ENCODE data around the gene PKNOX2.

PKNOX2 gene

GRCh38 chr11:125367710-125368109 is 203.2 kb downstream of the PKNOX2 start:
- TF ChIP-seq POLR2AphosphoS5 (IDR thresholded peaks at IDR 0.05; ENCODE audit: low read depth, low read length) (no peak), POLR2A (IDR thresholded peaks at IDR 0.05; ENCODE audit: low read depth, low read length) (no peak), TAF1 (IDR thresholded peaks at IDR 0.05; ENCODE audit: borderline replicate concordance, low read depth, low read length) (no peak)
- FAIRE-seq (no peak), DNase-seq (ENCODE audit: insufficient read length) (no peak)

- TF ChIP-seq TAF1 (IDR thresholded peaks at IDR 0.05; ENCODE audit: borderline replicate concordance, low read depth, low read length), result no peak
- no peak for TF ChIP-seq POLR2A (IDR thresholded peaks at IDR 0.05; ENCODE audit: low read depth, low read length)
- no peak for TF ChIP-seq POLR2AphosphoS5 (IDR thresholded peaks at IDR 0.05; ENCODE audit: low read depth, low read length)
- DNase-seq (ENCODE audit: insufficient read length) (no peak), FAIRE-seq (no peak)
Observed at GRCh38 chr11:125368757-125369156, 204.2 kb downstream of the PKNOX2 start.

GRCh38 chr11:125369808-125370207 is 205.3 kb downstream of the PKNOX2 start:
- FAIRE-seq, result no peak
- TF ChIP-seq TAF1 (IDR thresholded peaks at IDR 0.05; ENCODE audit: borderline replicate concordance, low read depth, low read length) (no peak), POLR2AphosphoS5 (IDR thresholded peaks at IDR 0.05; ENCODE audit: low read depth, low read length) (no peak), POLR2A (IDR thresholded peaks at IDR 0.05; ENCODE audit: low read depth, low read length) (no peak)
- DNase-seq (ENCODE audit: insufficient read length), result no peak

- TF ChIP-seq TAF1 (IDR thresholded peaks at IDR 0.05; ENCODE audit: borderline replicate concordance, low read depth, low read length) (no peak), POLR2AphosphoS5 (IDR thresholded peaks at IDR 0.05; ENCODE audit: low read depth, low read length) (no peak), POLR2A (IDR thresholded peaks at IDR 0.05; ENCODE audit: low read depth, low read length) (no peak)
- no peak for FAIRE-seq
- DNase-seq (ENCODE audit: insufficient read length), result no peak
Observed at GRCh38 chr11:125370561-125371389, 206.2 kb downstream of the PKNOX2 start.

GRCh38 chr11:125371431-125371935 is 206.9 kb downstream of the PKNOX2 start:
- FAIRE-seq, result no peak
- DNase-seq (ENCODE audit: insufficient read length), result no peak
- TF ChIP-seq POLR2A (IDR thresholded peaks at IDR 0.05; ENCODE audit: low read depth, low read length) (no peak), TAF1 (IDR thresholded peaks at IDR 0.05; ENCODE audit: borderline replicate concordance, low read depth, low read length) (no peak), POLR2AphosphoS5 (IDR thresholded peaks at IDR 0.05; ENCODE audit: low read depth, low read length) (no peak)

- no peak for TF ChIP-seq TAF1 (IDR thresholded peaks at IDR 0.05; ENCODE audit: borderline replicate concordance, low read depth, low read length)
- no peak for TF ChIP-seq POLR2AphosphoS5 (IDR thresholded peaks at IDR 0.05; ENCODE audit: low read depth, low read length)
- FAIRE-seq (no peak), DNase-seq (ENCODE audit: insufficient read length) (no peak)
Observed at GRCh38 chr11:125372088-125372487, 207.5 kb downstream of the PKNOX2 start.

GRCh38 chr11:125372911-125373310 is 208.4 kb downstream of the PKNOX2 start:
- FAIRE-seq, result no peak
- TF ChIP-seq TAF1 (IDR thresholded peaks at IDR 0.05; ENCODE audit: borderline replicate concordance, low read depth, low read length) (no peak), POLR2AphosphoS5 (IDR thresholded peaks at IDR 0.05; ENCODE audit: low read depth, low read length) (no peak), POLR2A (IDR thresholded peaks at IDR 0.05; ENCODE audit: low read depth, low read length) (no peak)
- DNase-seq (ENCODE audit: insufficient read length), result no peak

GRCh38 chr11:125373426-125374391 is 209.2 kb downstream of the PKNOX2 start:
- no peak for TF ChIP-seq POLR2A (IDR thresholded peaks at IDR 0.05; ENCODE audit: low read depth, low read length)
- FAIRE-seq, result no peak
- DNase-seq (ENCODE audit: insufficient read length), result no peak

GRCh38 chr11:125374398-125374797 is 209.8 kb downstream of the PKNOX2 start:
- no peak for DNase-seq (ENCODE audit: insufficient read length)
- FAIRE-seq, result no peak
- TF ChIP-seq POLR2A (IDR thresholded peaks at IDR 0.05; ENCODE audit: low read depth, low read length) (no peak), TAF1 (IDR thresholded peaks at IDR 0.05; ENCODE audit: borderline replicate concordance, low read depth, low read length) (no peak), POLR2AphosphoS5 (IDR thresholded peaks at IDR 0.05; ENCODE audit: low read depth, low read length) (no peak)

- DNase-seq (ENCODE audit: insufficient read length), result no peak
- FAIRE-seq, result no peak
- TF ChIP-seq TAF1 (IDR thresholded peaks at IDR 0.05; ENCODE audit: borderline replicate concordance, low read depth, low read length), result no peak
- TF ChIP-seq POLR2AphosphoS5 (IDR thresholded peaks at IDR 0.05; ENCODE audit: low read depth, low read length), result no peak
- TF ChIP-seq POLR2A (IDR thresholded peaks at IDR 0.05; ENCODE audit: low read depth, low read length), result no peak
Observed at GRCh38 chr11:125375146-125375545, 210.6 kb downstream of the PKNOX2 start.

- TF ChIP-seq TAF1 (IDR thresholded peaks at IDR 0.05; ENCODE audit: borderline replicate concordance, low read depth, low read length) (no peak), POLR2AphosphoS5 (IDR thresholded peaks at IDR 0.05; ENCODE audit: low read depth, low read length) (no peak), POLR2A (IDR thresholded peaks at IDR 0.05; ENCODE audit: low read depth, low read length) (no peak)
- FAIRE-seq, result no peak
- DNase-seq (ENCODE audit: insufficient read length), result no peak
Observed at GRCh38 chr11:125376117-125376516, 211.6 kb downstream of the PKNOX2 start.

Measured in GM12892 (cell line).